Neural progenitor cell (in vitro differentiated cells): Measurements from ENCODE around the gene TGM2. TPM values are rescaled to one million over a fixed set of nuclear protein-coding genes. Genes with fewer than 3 reads are reported as not detected.

ENCODE experiments used
- DNase-seq: peaks from one replicate; pipeline ENCODE4 v3.0.0-alpha.2; 2016; ENCODE audit warnings: low spot score
- H2AFZ ChIP-seq: fragments of 200-600 bp; sonication (generic); replicated peaks from 2 replicates; pipeline ENCODE4 v1.6.1; 2016; ENCODE audit warnings: antibody characterized with exemption
- H3F3A ChIP-seq: fragments of 200-600 bp; sonication (generic); 2 replicates; pipeline ENCODE4 v1.6.1; 2016; ENCODE audit warnings: antibody characterized with exemption, low read depth
- H3K27ac ChIP-seq: fragments of 200-600 bp; sonication (generic); 2 replicates; pipeline ENCODE4 v1.5.1; 2016; ENCODE audit warnings: mild to moderate bottlenecking
- H3K27me3 ChIP-seq: fragments of 200-600 bp; sonication (generic); 2 replicates; pipeline ENCODE4 v1.6.1; 2016; ENCODE audit warnings: mild to moderate bottlenecking, moderate library complexity
- H3K36me3 ChIP-seq: fragments of 200-600 bp; sonication (generic); 2 replicates; pipeline ENCODE4 v1.5.1; 2016
- H3K4me1 ChIP-seq: fragments of 200-600 bp; sonication (generic); 2 replicates; pipeline ENCODE4 v1.6.1; 2016; ENCODE audit warnings: mixed run types
- H3K4me2 ChIP-seq: fragments of 200-600 bp; sonication (generic); 2 replicates; pipeline ENCODE4 v1.6.1; 2016
- H3K4me3 ChIP-seq: fragments of 200-600 bp; sonication (generic); 2 replicates; pipeline ENCODE4 v1.5.1; 2016
- H3K79me2 ChIP-seq: fragments of 200-600 bp; sonication (generic); 2 replicates; pipeline ENCODE4 v1.6.1; 2016; ENCODE audit warnings: low read depth
- H3K9ac ChIP-seq: fragments of 200-600 bp; sonication (generic); 2 replicates; pipeline ENCODE4 v1.6.1; 2016
- H3K9me3 ChIP-seq: fragments of 200-600 bp; sonication (generic); 2 replicates; pipeline ENCODE4 v1.5.1; 2016; ENCODE audit warnings: low read depth
- H4K20me1 ChIP-seq: fragments of 200-600 bp; sonication (generic); 2 replicates; pipeline ENCODE4 v1.6.1; 2016; ENCODE audit warnings: low read depth
- H3K27ac Mint-ChIP-seq: 3 replicates; pipeline ENCODE4 v1.8.0; 2021; ENCODE audit warnings: mixed read lengths
- H3K27me3 Mint-ChIP-seq: 2 replicates; pipeline ENCODE4 v1.8.0; 2022; ENCODE audit warnings: low read depth, mild to moderate bottlenecking, inconsistent platforms, moderate library complexity, mixed read lengths; ENCODE audit not compliant: insufficient read depth
- H3K36me3 Mint-ChIP-seq: 3 replicates; pipeline ENCODE4 v1.8.0; 2021; ENCODE audit warnings: mixed read lengths
- H3K4me1 Mint-ChIP-seq: 3 replicates; pipeline ENCODE4 v1.8.0; 2021; ENCODE audit warnings: mixed read lengths
- H3K4me3 Mint-ChIP-seq: 3 replicates; pipeline ENCODE4 v1.8.0; 2021; ENCODE audit warnings: mild to moderate bottlenecking, moderate library complexity, mixed read lengths
- H3K9me3 Mint-ChIP-seq: 3 replicates; pipeline ENCODE4 v1.8.0; 2020; ENCODE audit warnings: mixed read lengths
- CTCF ChIP-seq: fragments of 200-600 bp; sonication (generic); IDR thresholded peaks from 2 replicates; pipeline ENCODE4 v1.5.1; 2017; ENCODE audit warnings: antibody characterized with exemption, mild to moderate bottlenecking
- EZH2 ChIP-seq: fragments of 200-600 bp; sonication (generic); IDR thresholded peaks from 2 replicates; pipeline ENCODE4 v1.6.1; 2017; ENCODE audit warnings: antibody characterized with exemption, mild to moderate bottlenecking, moderate library complexity
- EZH2phosphoT487 ChIP-seq: fragments of 200-600 bp; sonication (generic); IDR thresholded peaks from 2 replicates; pipeline ENCODE4 v1.6.1; 2017; ENCODE audit warnings: antibody characterized with exemption
- total RNA-seq: library from RNA; depleted of rRNA; stranded (reverse); fragments of >200 nt; gene quantifications from 2 replicates; pipeline ENCODE4 v1.2.3, GENCODE V29; 2015; ENCODE audit warnings: low replicate concordance

Gene TGM2
- total RNA-seq, 1 donor from 2014 or later: 0.22 TPM

GRCh38 chr20:38162878-38163875 lies 1.9 kb downstream of the TGM2 start:
- no peaks in the 10 kb centered on the region for H3K79me2 ChIP-seq
- no peaks in the 10 kb centered on the region for H3K36me3 ChIP-seq
- H3F3A ChIP-seq: no peaks in the 10 kb centered on the region
- Mint-ChIP-seq H3K4me3 (no peak overlapping the region), H3K9me3 (no peaks in the 10 kb centered on the region), H3K27ac (no peak overlapping the region), H3K27me3 (peaks cover 13% of the 10 kb centered on the region), H3K4me1 (peaks cover 15% of the 10 kb centered on the region), H3K36me3 (no peaks in the 10 kb centered on the region)
- H4K20me1 ChIP-seq: no peaks in the 10 kb centered on the region
- no peak overlapping the region for H2AFZ ChIP-seq
- H3K4me3 ChIP-seq: no peak overlapping the region
- H3K27ac ChIP-seq: no peak overlapping the region
- H3K4me2 ChIP-seq: no peak overlapping the region
- peaks cover 8% of the 10 kb centered on the region for H3K4me1 ChIP-seq
- no peak overlapping the region for H3K9ac ChIP-seq
- TF ChIP-seq CTCF (no peak), EZH2 (no peak), EZH2phosphoT487 (no peak)
- DNase-seq: no peak
- peaks cover 17% of the 10 kb centered on the region for H3K27me3 ChIP-seq
- H3K9me3 ChIP-seq: no peaks in the 10 kb centered on the region

- Mint-ChIP-seq H3K9me3 (no peaks in the 10 kb centered on the region), H3K27me3 (peaks cover 11% of the 10 kb centered on the region), H3K4me3 (no peak overlapping the region), H3K4me1 (peaks cover 15% of the 10 kb centered on the region), H3K27ac (no peak overlapping the region), H3K36me3 (no peaks in the 10 kb centered on the region)
- Histone ChIP-seq H2AFZ (no peak overlapping the region), H3K27ac (no peak overlapping the region), H3K4me1 (peaks cover 8% of the 10 kb centered on the region), H3K79me2 (no peaks in the 10 kb centered on the region), H3K4me3 (no peak overlapping the region), H3K9ac (no peak overlapping the region), H3K4me2 (no peak overlapping the region), H3K36me3 (no peaks in the 10 kb centered on the region), H3K9me3 (no peaks in the 10 kb centered on the region), H4K20me1 (no peaks in the 10 kb centered on the region), H3K27me3 (peaks cover 17% of the 10 kb centered on the region), H3F3A (no peaks in the 10 kb centered on the region)
- DNase-seq: no peak
- no peak for TF ChIP-seq EZH2
- no peak for TF ChIP-seq EZH2phosphoT487
- no peak for TF ChIP-seq CTCF
Measured at GRCh38 chr20:38162149-38162548, 2.9 kb downstream of the TGM2 start.

GRCh38 chr20:38161412-38161774 lies 3.7 kb downstream of the TGM2 start:
- Mint-ChIP-seq H3K27me3 (peaks cover 11% of the 10 kb centered on the region), H3K4me1 (peaks cover 15% of the 10 kb centered on the region), H3K36me3 (no peaks in the 10 kb centered on the region), H3K4me3 (no peak overlapping the region), H3K27ac (no peak overlapping the region), H3K9me3 (no peaks in the 10 kb centered on the region)
- Histone ChIP-seq H3K36me3 (no peaks in the 10 kb centered on the region), H3K4me1 (peaks cover 8% of the 10 kb centered on the region), H3K9ac (no peak overlapping the region), H2AFZ (no peak overlapping the region), H3K4me3 (no peak overlapping the region), H3K79me2 (no peaks in the 10 kb centered on the region), H4K20me1 (no peaks in the 10 kb centered on the region), H3K27ac (no peak overlapping the region), H3K4me2 (no peak overlapping the region), H3K27me3 (peaks cover 17% of the 10 kb centered on the region), H3F3A (no peaks in the 10 kb centered on the region), H3K9me3 (no peaks in the 10 kb centered on the region)
- no peak for DNase-seq
- no peak for TF ChIP-seq CTCF
- no peak for TF ChIP-seq EZH2
- no peak for TF ChIP-seq EZH2phosphoT487
